ENCODE results near the gene MAP3K7.

DNA sequence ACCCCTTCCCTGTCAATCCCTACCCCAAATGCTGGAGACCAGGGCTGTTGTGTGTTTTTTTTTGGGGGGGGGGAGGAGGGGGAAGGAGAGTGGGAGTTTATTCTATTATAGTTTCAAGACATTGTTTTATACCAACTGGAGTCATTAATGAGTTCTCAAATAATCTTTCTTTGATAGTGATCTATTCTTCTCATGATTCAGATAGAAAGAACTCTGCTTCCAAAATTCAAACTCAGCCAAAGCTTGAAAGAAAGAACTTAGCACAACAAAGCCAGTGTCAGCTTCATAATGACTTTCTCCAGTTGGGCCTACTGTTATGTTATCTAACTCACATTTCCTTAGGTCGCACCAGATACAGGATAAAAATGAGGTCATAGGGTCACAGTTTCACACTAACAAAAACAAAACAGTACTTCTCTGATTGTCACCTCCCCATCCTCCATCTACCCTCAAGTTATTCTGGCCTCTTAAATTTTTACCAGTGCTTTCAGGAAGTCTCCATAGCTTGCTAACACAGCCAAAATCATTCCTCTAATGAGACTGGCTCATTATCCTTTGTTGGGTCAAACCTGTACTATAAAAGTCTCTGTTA lies 19.0 kb upstream of the MAP3K7 start:
- TF ChIP-seq, protein P1, sequence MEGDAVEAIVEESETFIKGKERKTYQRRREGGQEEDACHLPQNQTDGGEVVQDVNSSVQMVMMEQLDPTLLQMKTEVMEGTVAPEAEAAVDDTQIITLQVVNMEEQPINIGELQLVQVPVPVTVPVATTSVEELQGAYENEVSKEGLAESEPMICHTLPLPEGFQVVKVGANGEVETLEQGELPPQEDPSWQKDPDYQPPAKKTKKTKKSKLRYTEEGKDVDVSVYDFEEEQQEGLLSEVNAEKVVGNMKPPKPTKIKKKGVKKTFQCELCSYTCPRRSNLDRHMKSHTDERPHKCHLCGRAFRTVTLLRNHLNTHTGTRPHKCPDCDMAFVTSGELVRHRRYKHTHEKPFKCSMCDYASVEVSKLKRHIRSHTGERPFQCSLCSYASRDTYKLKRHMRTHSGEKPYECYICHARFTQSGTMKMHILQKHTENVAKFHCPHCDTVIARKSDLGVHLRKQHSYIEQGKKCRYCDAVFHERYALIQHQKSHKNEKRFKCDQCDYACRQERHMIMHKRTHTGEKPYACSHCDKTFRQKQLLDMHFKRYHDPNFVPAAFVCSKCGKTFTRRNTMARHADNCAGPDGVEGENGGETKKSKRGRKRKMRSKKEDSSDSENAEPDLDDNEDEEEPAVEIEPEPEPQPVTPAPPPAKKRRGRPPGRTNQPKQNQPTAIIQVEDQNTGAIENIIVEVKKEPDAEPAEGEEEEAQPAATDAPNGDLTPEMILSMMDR (IDR thresholded peaks at IDR 0.05; ENCODE audit: borderline replicate concordance, extremely low read depth, low read length, poor library complexity, severe bottlenecking), result no peak
- no peak for TF ChIP-seq EZH2 (IDR thresholded peaks at IDR 0.05; ENCODE audit: borderline replicate concordance, low read depth, low read length, severe bottlenecking)

Data from DND-41 (cell line).